HG03460 (cell line): Measurements from ENCODE around the gene CUBN.

Source experiments
- ATAC-seq: cut with Tn5 transposase; IDR thresholded peaks from one replicate; pipeline ENCODE4 v1.9.1; 2021; ENCODE audit not compliant: unreplicated experiment

CUBN gene

DNA sequence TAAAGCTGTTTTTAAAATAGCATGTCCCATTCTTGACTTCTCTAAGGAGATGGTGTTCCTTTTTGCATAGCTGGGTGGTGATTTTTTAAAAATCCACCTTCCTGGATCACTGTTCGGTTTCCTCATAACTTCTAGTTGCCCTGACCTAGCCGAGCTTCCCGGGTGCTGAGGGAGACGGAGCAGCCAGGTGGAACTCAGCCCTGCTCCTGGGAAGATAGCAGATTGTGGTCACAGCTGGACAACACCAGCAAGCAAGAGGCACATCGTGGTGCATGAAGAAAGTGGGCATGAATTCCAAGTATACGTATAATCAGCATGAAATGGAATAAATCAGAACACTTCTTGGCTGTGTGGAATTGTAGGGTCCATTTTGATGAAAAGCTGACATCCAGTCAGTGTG lies 238.9 kb downstream of the CUBN start:
- no peak for ATAC-seq

DNA sequence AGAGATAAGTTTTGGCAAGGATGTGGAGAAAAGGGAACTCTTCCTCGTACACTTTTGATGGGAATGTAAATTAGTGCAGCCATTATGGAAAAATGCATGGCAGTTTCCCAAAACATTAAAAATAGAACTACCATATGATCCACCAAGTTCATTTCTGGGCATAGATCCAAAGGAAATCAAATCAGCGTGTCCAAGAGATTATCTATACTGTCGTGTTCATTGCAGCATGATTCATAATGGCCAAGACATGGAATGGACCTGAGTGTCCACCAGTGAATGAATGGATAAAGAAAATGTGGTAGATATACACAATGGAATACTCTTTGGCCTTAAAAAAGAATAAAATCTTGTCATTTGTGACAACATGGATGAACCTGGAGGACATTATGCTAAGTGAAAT lies 242.0 kb downstream of the CUBN start:
- no peak for ATAC-seq

DNA sequence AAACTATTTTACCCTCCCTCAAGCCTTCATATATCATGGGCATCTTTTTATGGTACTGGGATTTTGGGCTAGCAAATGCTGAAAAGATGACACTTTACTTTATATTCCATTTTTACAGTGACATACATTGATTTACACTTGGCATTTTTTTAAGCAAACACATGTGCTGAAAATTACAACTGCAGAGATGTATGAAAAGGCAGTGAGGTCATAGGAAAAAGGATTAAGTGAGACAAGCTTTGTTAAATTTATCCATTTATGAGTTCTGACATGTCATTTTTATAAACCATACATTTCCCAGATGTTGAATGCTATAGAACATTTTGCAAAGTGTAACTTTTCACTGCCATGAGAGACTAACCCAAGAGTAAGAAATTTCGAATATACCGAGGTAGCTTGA lies 243.6 kb downstream of the CUBN start:
- no peak for ATAC-seq

DNA sequence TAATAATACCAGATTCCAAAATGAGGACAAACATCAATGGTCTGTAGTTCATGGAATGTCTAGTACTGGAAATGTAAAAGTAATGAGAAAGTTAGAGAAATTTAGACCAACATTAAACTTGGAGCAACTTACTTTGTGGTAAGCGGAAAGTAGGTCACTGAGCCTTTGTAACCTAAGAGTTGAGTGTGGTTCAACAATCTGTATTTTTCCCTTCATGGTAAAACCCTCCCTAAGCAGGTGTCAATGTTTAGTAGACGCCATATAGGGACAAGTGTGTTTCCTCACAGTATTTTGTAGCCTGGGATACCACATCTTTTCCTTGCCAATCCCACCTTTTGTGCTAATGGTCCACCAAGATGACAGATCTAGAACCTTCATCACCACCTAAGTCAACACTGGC lies 245.1 kb downstream of the CUBN start:
- no peak for ATAC-seq

DNA sequence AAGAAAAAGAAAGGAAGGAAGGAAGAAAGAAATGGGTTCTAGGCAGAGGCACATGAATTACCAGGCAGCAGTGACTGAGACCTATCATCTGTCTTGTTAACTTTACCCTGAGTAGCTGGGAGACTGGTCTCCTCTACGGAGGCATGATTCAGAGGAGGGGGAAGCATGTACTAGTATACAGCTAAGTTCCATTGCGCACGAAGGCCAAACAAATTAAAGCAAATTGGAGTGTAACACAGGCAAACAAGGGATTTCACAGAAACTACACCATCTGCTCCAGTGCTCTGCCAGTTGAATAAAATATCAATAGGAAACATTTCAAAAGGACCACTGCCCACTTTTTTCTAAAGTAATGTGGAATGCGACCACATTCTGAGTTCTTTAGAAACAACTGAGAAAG lies 246.5 kb downstream of the CUBN start:
- ATAC-seq, result no peak

DNA sequence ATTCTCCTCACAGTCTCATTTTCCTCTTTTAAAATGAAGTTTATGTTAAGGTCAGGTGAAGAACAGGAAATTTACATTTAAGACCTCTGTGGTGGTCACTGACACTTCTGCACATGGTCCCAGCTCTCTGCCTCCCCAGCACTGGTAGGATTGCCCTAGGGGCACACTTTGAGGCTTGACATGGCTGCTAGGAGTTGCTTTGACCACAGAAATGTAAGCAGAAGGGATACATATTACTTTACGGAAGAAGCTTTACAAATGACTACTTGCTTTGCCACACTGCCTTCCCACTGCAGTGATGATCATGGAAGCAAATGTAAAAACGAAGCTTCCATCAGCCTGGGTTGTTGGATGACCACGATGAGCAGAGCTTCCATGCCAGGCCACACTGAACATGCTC lies 259.3 kb downstream of the CUBN start:
- no peak for ATAC-seq

DNA sequence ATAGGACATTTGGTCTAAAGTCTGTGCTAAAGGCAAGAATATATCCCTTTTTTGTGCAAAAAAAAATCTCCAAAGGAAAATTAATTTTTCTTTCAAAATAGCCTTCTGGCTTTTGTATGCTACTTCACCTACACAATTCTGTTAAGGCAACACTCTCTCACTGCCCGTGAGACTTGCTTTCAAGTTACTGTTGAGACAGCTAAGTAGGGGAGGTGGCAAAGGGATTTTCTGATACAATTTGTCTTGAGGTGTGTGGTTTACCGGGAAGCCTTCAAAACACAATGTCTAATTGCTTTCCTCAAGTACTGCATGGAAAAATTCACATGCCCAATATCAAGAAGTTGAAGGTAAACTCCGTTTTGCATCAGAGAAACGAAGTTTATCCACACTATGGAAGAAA lies 261.6 kb downstream of the CUBN start:
- ATAC-seq, result no peak

DNA sequence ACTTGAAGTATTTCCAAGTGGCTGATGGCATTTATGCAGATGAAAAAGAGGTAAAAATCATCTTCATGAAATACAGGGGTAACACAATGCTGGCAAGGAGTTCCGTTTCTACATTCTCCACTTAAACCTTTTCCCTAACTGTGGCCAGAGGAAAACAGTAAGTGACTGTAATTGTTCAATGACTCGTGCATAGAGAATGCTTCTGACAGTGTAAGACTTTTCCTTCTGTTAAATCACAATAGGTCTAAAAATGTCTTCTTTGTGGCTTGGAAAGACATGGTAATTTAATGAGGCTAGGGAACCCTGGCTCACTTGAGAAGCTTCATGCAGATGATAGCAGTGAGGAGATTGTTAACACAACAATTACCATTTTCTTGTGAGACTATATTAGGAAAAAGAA lies 262.1 kb downstream of the CUBN start:
- no peak for ATAC-seq

DNA sequence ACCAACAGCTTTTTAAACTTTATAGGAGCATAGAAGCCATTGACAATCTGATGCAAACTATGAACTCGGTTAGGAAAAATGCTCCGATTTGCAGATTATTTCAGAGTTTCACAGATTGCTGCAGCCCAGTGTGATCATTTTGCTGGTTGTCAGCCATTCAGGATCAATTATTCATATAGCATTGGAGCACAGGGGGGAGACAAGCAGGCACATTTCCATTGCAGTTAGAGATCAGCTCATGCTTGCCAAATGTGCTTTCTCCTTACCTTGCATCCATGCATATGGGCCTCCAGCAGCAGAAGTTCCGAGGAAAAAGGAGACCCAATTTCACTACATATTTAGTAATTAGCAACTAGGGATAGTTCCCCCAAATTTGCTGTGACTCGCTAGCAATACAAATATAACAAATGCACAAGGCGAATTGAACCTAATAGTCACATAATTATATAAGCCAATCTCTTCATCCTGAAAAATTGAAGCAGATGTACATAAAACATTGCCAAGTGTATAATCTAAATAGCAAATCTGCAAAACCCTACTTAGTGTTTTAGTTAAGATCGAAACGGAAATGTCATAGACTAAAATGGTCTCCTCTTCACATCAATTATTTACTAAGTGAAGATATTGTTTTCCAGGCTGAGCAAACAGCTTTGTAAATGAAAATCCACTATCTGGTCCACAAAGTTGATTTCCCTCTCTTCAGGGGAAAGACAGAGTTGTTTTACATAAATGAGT lies 262.9 kb downstream of the CUBN start:
- no peak for ATAC-seq

DNA sequence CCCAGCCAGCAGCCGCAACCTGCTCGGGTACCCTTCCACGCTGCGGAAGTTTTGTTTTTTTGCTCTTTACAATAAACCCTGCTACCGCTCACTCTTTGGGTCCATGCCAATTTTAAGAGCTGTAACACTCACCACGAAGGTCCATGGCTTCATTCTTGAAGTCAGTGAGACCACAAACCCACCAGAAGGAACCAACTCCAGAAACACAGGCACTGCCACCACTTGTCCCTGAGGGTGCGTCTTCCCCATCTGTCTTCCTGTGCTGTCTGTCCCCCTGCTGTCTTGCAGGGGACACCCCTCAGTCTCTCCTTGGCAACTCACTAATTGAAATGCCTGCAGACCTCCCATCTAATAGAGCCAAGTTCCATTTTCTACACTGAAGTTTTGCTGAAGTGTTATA lies 263.8 kb downstream of the CUBN start:
- no peak for ATAC-seq

DNA sequence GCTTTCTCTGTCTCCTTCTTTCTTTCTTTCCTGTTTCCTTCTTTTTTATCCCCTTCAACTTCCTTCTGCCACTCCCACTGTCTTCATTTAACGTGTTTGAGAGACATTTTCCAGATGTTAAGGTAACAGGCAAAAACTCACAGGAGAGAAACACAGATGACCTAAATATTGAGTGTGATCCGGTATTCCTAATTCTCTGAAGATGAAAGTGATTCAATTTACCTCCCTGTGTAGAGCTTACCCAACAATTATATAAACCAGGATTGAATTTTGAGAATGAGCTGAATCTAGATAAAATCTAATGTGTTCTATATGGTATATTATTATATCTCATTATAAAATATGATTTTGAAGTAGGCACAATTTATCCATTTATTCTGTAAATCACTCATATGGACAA lies 265.8 kb downstream of the CUBN start:
- ATAC-seq, result no peak

DNA sequence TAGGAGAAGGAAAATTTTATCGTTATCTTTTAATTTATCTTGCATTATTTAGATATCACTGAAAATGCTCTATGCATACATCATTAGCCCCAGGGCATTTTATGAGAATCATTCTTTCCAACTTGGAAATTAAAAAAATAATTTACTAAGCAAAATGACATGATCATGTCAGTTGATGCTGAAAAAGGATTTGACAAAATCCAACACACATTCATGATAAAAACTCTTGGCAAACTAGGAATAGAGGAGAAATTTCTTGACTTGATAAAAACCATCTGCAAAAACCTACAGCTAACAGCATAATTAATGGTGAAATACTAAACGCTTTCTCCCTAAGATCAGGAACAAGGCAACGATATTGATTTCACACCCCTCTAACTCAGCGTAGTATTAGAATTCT lies 272.2 kb downstream of the CUBN start:
- no peak for ATAC-seq

DNA sequence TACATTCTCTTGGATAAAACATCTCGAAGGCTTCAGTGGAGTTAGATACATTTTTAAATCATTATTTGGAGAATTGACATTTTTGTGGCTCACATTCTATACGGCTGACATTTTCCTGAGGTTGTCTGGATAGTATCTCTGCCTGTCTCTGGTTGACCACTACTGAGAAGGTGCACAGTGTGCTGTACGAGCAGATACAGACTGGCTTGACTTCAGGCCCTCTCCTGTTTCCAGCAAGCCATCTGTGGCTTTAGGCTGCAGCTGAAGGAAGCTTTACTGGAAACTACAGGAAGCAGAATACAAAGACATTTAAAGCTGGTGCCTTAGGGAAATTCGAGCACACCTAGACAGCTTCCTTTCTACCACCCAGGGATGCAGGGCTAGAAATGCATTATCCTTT lies 273.0 kb downstream of the CUBN start:
- no peak for ATAC-seq

DNA sequence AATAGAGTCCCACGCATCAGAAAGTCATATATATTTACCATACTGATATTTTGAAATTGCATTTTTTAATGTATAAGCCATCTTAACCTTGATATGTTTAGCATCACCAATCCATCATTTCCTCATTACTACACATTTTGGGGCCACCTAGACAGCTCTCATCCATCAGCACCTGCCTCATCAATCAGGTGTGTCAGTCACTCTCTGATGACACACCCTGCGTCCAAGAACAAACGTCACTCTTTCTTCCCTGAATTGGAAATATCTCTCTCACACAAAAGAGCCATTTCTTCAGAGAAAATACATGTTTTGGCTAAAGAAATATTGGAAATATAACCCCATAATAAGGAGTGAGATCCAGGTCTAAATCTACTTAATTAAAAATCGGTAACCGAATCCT lies 273.5 kb downstream of the CUBN start:
- ATAC-seq, result no peak

DNA sequence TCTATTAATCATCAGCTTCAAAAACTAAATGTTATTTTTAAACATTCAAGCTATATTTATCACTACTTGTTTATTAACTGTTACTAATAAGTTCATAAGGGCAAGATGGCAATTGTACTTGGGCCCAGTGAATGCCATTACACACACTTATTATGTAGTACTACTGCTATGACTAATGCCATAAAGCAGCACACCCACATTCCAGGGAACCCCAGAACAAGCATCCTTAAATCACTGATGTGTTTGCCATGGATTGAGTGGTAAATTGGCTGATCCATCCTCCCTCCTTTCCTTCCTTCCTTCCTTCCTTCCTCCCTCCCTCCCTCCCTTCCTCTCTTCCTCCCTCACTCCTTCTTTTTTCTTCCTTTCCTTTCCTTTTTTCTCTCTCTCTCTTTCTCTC lies 275.0 kb downstream of the CUBN start:
- ATAC-seq, result no peak

DNA sequence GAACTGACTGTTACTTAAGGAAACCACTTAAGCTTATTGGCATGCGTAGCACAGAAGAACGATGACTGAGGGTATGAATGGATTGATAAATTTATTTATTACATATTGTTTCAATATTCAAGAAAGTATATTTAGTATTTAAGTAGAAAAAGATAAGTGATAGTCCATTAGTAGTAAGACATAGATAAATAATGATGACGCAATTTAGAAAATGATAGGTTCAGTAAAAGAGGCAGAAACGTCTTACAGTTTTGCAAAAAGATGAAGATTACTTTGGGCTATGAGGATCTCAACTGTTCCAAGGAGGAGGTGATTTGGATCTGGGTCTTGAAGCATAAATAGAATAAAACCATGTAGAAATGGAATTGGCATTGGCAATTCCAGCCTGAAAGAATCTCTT lies 275.8 kb downstream of the CUBN start:
- no peak for ATAC-seq

DNA sequence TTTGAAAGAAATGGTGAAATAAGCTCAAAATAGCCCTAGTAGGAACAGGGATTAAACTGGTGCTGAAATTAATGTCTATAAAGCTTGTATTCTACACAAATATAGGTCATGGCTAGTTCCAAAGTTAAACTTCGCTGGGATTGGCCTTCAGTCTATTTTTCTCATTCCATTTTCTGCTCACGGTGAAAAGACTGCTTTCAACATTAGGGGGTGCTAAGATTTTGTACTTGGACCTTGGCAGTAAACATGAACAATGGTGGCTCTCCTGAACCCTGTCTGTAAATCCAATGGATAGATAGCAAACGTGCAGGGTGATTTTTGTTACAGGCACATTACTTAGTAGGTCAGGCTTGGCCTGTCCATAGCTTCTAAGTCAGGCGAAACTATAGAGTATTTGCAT lies 276.4 kb downstream of the CUBN start:
- ATAC-seq, result no peak

DNA sequence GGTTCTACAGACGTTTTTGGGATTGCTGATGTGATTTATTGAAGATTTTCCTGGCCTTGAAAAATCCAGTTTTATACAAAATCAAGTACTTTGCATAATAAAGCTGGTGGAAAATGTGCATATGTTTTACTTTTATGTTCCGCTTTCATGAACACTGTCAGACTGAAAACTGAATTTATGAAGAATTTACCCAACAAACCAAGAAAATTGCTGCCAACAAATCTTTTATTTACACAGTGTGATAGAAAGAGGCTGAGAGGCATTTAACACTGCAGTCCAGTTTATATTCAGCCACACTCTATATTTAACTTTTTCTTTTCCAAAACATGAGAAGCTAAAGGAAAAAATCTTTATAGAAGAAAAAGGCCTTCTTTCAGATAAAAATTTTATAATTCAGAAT lies 277.0 kb downstream of the CUBN start:
- no peak for ATAC-seq

DNA sequence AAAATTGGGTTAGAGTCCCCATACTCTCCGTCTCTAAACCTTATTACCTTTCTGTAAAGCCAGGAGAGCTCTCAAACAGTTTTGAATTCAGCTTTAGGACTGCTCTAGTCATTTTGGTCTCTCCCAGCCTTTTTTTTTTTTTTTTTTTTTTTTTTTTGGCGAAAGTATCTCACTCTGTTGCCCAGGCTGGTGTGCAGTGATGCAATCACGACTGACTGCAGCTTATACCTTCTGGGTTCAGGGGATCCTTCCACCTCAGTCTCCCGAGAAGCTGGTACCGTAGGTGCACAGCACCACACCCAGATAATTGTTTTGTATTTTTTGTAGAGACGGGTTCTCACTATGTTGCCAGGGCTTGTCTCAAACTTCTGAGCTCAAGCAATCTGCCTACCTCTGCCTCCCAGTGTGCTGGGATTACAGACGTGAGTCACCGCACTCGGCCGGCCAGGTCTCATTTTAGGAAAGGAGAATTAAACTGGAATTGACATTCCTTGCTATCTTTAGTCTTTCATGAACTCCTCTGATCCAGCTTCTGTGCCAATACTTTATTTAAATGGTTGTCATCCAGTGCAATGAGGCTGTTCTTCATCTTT lies 281.0 kb downstream of the CUBN start:
- ATAC-seq, result no peak

DNA sequence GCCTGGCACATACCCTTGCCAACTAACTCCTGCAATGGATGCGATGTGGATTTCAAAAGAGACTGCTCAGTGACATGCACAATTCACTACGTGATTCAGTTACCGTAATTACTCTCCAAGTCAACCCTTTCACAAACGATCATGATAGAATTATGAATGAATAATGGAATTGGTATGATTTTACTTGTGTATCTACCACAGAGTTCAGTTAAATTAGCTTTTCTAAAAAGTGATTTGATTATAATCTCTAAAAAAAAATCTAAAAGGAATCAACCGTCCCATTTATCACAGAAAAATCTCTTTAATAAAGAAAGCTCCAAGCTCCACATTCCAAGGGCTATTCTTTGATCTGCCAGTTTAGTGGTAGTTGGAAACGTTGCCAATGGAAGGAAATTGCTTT lies 282.0 kb downstream of the CUBN start:
- ATAC-seq, result no peak

DNA sequence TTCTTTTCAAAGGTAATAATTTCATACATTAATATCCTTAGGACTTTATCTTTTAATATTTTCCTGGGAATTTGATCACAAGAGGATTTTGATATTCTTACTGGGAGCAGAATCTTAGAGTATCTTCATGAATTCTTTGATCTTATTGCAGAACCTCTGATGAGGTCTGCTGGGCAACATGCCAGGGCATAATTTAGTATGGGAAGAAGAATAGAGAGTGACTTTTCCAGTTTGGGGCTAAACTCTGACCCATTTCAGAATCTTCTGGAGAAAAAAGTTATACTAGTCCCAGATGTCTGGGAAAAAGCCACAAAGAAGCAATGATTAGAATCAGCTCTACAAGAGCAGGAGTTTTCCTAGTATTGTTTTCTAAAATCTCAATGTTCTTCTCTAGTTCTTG lies 284.4 kb downstream of the CUBN start:
- ATAC-seq, result no peak

DNA sequence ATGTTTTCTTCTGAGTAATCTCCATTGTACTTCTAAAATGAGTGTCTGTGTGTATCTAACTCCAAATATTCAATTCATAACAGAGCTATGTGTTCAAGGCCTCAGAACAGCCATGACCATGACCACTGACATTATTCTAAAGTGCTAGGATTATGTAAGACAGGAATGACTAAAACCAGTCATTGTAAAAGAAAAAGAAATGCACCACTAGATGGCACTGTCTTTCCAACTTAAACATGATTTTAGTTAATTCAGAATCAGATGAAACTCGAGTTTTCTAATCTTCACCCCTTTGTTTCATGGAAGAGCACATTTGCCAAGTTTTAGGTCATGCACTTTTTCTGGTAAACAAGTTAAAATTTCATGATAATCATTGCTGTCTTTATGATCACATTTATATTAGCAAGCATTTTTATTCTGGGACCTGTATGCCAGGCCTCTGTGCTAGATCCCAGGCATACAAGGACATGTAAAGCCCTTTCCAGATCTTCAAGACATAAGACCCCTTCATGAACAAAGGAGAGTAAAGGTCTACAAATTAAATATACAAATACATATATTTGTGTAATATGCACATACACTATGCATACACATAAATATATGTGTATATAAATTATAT lies 286.2 kb downstream of the CUBN start:
- no peak for ATAC-seq

DNA sequence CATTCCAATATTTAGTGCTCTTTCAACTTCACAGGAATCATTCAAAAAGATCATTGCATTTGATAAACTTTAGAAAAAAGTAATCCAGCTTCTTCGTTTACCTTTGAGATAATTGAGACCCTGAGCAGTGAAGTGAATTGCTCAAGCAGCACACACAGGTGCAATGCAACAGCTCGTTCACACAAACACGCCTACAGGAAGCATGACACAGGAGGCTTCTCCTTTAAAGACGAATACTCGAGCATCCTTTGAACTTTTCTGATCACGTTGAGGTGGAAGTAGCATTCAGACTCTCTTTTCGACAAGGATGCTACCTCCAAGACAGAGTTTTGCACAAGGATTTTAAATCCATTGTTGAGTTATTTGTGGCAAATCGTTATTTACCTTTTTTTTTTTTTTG lies 294.4 kb downstream of the CUBN start:
- no peak for ATAC-seq
